GM04503 (cell line): Measurements from ENCODE around the gene PIGL.
"Not testable (repeated sequence)": the region's sequence is repeated elsewhere in the genome, so short reads cannot be mapped to it uniquely, and the experiment has no call there.

Source experiments
- DNase-seq: peaks from one replicate; pipeline ENCODE4 v3.0.0-alpha.2; 2012; ENCODE audit warnings: low read depth

The PIGL gene

DNA sequence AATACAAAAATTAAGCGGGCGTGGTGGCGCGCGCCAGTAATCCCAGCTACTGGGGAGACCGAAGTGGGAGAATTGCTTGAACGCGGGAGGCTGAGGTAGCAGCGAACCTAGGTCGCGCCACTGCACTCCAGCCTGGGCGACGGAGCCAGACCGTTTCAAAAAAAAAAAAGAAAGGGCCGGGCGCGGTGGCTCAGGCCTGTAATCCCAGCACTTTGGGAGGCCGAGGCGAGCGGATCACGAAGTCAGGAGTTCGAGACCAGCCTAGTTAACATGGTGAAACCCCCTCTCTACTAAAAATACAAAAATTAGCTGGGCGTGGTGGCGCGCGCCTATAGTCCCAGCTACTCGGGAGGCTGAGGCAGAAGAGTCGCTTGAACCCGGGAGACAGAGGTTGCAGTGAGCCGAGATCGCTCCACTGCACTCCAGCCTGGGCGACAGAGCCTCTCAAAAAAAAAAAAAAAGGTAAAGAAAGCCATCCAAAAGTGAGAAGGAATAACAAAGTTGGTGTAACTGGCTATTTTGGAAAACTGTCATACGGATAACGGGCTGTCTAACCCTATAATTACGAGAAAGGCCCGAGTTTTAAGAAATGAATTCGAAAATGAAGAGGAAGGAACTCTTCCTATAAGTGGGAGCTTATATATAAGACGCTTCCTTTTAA, 539 bp upstream of the PIGL start:
- not testable (repeated sequence) for DNase-seq

DNA sequence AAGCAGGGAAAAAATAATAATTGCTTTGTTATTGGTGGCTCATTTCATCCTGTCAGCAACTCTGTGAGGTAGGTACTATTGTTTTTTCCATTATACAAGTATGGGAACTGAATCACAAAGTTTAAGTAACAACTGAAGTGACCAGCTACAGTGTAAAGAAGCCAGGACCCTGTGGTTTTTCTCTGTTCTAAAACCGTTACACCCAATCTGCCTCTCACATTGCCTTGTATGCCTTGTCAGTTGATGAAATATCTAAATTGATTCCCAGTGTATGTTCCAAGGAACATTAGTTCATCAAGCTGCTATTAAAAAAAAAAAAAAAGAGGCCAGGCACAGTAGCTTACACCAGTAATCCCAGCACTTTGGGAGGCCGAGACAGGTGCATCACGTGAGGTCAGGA, 5.4 kb downstream of the PIGL start:
- no peak for DNase-seq

DNA sequence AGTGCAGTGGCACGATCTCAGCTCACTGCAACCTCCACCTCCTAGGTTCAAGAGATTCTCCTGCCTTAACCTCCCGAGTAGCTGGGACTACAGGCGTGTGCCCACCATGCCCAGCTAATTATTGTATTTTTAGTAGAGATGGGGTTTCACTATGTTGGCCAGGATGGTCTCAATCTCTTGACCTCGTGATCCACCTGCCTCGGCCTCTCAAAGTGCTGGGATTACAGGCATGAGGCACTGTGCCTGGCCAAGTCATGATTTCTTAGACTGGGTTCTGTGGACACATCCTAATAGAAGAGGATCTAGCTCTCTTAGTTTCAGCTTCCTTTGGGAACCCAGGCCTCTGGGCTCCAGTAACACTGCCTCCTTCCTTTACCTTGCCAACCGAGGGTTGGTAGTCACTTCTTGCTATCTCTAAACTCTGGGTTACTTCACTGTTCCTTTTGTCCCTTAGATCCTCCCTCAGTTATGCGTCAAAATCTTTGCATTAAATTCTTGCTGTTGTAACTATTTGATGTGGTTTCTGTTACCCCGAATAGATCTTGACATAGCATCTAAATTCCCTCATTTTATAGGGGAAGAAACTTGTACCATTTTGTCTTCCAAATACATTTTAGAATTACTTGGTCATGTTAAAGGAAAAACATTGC, 13.0 kb downstream of the PIGL start:
- not testable (repeated sequence) for DNase-seq

DNA sequence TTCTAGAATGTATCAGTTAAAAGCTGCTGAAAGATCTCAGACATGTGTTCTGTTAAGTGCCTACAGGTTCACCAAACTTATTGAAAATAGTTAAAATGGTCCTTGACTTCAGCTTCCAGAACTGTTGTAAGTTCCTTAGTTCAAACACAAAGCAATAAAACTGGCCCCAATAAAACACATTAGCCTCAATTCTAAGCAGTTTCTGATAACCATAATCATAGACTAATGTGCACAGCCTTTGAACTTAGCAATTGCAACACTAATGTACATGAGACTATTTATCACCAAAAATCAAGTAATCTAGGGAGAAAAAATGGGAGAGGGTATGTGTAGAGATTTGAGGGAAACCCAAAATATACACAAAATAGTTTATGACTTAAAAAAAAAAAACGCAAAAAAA, 15.4 kb downstream of the PIGL start:
- no peak for DNase-seq

DNA sequence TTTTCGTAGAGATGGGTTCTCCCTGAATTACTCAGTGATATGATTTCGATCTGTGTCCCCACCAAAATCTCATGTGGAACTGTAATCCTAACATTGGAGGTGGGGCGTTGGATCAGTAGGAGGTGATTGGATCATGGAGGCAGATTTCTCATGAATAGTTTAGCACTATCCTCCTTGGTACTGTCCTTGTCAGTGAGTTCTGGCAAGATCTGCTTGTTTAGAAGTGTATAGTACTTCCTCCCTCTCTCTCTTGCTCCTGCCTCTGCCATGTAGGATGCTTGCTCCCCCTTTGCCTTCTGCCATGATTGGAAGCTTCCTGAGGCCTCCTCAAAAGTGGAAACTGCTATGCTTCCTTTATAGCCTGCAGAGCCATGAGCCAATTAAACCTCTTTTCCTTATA, 22.9 kb downstream of the PIGL start:
- DNase-seq: no peak

DNA sequence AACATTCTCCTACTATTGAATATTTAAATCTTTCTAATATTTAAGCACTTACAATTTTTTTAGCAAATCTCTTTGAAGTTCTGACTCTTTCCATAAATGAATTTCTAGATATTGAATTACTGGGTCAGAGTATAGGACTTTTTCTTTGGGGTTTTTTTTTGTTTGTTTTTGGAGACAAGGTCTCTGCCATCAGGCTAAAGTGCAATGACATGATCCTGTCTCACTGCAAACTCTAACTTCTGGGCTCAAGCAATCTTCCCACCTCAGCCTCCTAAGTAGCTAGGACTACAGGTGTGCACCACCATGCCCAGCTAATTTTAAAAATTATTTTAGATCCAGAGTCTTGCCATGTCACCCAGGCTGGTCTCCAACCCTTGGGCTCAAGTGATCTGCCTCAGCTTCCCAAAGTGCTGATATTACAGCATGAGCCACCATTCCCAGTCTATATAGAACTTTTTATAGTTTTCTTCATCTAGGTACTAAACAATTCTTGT, 24.9 kb downstream of the PIGL start:
- no peak for DNase-seq

DNA sequence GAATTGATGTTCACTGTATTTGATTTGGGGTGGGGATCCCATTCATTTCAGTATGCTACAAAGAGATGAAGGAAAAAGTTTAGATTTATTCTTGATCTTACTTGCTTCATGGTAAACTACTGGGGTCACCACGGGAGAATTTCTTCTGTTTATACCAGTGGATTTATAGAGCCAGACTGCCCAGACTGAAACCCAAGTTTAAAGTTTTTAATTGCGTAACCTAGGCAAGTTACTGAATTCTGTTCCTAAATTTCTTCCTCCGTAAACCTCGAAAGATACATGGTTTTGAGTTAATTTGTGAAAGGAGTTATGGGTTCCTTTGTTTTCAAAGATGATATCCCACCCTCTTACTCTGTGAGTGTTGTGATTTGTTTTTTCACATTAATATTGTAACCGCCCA, 26.4 kb downstream of the PIGL start:
- DNase-seq: no peak

DNA sequence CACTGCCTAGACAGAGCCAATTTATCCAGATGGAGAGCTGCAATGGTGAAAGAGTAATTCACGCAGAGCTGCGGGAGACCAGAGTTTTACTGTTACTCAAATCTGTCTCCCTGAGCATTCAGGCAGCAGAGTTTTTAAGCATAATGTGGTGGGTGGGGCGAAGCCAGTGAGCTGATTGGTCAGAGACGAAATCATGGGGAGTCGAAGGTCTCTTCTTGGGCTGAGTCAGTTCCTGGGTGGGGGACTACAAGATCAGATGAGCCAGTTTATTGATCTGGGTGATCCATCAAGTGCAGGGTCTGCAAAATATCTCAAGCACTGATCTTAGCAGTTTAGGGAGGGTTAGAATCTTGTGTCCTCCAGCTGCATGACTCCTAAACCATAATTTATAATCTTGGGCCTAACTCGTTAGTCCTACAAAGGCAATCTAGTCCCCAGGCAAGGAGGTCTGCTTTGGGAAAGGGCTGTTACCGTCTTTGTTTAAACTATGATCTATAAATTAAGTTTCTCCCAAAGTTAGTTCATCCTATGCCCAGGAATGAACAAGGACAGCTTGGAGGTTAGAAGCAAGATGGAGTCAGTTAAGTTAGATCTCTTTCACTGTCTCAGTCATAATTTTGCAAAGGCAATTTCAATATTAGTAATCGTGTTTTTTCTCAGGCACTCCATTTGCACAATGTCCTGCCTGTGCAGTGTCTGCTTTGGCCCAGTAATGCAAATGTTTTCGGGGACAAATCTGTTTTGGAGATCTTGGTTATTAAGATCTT, 27.0 kb downstream of the PIGL start:
- no peak for DNase-seq

DNA sequence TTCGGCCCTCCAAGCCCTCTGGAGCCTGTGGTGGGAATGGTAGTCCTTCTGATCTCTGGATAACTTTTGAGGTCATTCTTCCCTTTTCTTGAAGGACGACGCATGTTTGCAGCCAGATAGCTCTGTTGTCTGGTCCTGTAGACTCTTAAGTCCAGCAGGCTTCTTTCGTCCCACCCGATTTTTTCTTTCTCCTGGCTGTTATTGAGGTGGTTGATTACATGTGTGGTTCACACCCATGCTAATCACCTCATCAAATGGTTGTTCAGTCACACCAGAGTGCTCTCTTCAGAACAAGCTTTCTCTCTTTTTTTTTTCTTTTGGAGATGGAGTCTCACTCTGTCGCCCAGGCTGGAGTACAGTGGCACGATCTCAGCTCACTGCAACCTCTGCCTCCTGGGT, 30.6 kb downstream of the PIGL start:
- DNase-seq: no peak

DNA sequence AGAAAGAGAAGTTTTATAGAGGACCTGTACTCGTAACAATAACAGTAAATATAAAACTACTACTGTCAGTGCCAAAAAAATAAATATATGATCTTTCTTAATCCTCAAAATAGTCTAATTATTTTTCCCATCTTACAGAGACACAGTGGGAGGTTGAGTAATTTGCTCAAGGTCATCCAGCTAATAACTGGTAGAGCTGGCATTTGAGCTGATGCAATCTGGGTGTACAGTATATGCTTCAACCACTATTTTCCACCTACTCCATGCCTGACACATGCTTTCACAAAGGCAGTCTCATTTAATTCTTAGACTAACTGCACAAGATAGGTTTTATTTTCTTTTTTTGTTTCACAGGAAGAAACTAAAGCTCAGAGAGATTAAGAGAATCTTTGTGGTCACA, 33.6 kb downstream of the PIGL start:
- DNase-seq: peak; percentile 16

DNA sequence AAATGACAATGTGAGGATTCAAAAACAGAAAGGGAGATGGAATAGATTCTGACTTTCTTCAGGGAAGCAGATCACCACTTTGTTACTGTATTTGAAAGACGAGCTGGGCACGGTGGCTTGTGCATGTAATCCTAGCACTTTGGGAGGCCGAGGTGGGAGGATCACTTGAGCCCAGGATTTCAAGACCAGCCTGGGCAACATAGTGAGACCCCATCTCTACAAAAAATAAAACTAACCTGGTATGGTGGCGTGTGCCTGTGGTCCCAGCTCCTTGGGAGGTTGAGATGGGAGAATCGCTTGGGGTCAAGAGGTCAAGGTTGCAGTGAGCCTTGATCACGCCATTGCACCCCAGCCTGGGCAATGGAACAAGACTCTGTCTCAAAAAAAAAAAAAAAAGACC, 34.0 kb downstream of the PIGL start:
- DNase-seq: no peak

DNA sequence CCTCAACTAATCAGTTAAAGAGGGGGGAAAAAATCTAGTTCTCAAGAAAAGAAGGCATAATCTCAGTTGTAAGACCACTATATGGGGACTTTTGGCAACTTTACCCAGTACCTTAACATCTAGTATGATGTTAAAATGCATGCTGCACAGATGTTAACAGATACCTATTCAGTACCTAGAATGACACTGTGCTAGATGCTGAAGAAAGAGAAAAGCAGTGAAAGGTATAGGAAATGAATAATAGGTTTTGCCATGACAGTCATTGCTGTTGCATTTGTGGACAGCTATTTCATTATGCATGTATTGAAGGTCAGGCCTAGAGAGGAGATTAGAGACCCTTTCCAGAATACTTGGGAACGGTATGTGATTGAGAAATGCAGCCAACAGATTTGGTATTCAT, 34.5 kb downstream of the PIGL start:
- no peak for DNase-seq

DNA sequence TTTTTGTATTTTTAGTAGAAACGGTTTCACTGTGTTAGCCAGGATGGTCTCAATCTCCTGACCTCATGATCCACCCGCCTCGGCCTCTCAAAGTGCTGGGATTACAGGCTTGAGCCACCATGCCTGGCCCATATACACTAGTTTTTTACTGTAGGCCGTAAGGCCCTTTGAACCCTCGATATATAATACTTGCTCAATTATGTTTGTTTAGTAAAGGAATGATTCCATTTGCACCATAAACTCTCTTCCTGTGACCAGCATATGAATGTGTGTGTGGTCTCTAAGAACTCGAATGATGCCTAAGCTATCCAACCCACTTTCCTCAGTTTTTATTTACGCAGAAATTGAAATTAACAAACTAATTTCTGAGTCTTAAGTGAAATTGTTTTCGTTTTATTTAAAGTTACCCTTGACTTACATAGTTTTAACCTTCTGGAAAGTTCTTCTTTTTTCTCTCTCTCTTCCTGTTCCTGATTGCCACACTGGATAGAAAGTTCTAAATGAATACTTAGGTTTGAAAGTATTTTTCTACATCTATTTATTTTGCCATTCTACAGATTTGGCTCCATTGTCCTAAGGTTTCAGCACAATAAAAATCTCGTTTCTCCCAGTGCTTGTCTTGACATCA, 37.9 kb downstream of the PIGL start:
- DNase-seq: no peak

DNA sequence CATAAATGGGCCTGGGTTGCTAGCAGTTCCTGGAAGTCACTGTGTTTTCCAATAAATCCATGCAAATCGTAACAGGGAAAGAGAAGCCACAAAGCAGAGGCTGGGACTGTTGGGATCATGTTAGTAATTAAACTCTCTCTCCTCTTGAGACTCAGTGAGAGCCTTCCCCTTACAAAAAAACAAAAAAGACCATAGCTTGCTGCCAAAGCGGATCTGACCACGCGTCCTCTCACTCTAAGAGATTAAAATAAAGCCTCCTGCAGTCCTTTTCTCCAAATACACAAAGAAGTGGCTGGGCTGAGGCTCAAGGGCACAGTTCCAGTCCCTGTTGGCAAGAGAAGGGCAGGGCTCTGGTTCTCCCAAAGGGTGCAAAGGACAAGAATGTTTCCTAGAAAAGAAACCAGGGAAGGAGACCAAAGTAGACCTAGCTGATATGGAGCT, 38.5 kb downstream of the PIGL start:
- no peak for DNase-seq

DNA sequence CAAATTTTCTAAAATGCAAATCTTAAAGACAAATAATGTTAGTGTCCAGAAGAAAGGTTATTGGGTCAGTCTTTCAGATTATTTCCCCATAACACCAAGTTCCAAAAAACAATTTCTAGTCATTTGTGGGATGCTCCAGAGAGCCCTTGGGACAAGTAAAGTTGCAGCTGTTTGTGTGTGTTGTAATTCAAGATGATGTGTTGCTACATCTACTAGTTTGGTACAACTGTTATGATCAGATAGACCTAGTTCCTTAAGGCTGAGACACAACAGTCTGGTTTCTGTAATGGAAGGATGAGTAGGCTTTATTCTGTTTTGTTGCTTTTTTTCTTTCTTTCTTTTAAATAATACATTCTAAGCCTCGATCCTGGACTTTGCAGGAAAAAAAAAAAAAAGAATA, 41.9 kb downstream of the PIGL start:
- no peak for DNase-seq

DNA sequence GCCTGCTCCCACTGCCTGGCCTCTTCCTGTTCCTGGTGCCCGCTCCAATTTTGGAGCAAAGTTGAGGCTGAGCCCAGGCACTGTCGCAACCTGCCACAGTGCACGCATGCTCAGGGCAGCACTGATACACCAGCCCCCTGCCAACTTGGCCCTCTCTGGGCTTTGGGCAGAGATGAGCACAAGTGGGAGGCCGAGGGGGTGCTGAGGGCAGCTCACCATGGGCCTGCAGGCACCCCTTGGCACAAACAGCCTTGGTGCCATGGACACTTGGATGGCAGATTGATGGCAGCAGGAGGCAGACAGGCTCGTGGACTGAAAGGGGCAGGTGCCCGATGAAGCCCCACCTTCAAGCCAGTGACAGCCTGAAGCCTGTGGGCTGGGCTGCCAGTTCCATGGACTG, 42.9 kb downstream of the PIGL start:
- DNase-seq: no peak

DNA sequence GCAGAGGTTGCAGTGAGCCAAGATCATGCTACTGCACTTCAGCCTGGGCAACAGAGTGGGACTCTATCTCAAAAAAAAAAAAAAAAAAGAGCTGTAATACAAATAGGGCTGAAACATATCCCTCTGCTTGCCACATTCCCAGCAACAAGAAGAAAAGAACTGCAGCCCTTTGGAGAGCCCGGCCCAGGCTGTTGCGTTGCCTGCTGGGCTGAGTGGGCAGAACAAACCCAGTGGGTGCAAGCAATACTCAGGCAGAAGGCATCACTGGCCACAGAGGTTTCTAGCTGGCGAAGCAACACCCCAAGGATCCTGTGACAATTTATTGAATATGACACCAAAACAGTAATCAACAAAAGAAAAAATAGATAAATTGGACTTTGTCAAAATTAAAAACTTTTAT, 44.0 kb downstream of the PIGL start:
- DNase-seq: no peak

DNA sequence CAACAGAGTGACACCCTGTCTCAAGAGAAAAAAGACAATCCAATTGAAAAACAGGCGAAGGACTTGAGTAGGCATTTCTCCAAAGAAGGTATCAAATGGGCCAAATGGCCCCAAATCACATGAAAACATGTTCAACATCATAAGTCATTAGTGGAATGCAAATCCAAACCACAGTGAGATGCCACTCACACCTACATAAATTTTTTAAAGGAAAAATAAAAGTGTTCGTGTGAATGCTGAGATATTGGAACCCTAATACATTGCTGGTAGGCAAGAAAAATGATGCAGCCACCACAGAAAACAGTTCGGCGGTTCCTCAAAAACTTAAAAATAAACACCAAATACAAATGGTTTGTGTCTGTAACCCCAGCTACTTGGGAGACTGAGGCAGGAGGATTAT, 45.2 kb downstream of the PIGL start:
- no peak for DNase-seq

DNA sequence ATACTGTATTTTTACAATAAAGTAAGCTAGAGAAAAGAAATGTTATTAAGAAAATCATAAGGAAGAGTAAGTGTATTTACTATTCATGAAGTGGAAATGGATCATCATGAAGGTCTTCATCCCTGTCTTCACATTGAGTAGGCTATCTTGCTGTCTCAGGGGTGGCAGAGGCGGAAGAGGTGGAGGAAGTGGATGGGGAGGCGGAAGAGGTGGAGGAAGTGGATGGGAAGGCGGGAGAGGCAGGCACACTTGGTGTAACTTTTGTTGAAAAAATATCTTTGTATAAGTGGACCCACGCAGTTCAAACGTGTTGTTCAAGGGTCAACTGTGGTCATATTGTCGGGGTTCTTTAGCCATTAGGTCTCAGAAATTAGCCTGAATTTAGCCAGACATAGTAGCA, 50.2 kb downstream of the PIGL start:
- no peak for DNase-seq

DNA sequence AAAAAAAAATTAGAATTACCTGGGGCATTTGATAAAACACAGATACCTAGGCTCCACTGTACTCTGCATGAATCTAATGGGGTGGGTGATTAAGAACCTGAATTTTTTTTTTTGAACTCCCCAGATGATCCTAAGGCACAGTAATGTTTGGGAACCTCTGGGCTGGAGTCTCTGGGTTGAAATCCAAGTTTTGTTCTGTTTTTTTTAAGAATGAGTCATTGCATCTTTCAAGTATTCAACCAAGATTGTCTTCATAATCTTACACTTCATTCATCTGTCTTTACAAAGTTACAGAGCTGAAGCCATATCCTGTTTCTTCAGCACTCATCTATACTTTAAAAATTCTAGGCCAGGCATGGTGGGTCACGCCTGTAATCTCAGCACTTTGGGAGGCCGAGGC, 52.6 kb downstream of the PIGL start:
- no peak for DNase-seq

DNA sequence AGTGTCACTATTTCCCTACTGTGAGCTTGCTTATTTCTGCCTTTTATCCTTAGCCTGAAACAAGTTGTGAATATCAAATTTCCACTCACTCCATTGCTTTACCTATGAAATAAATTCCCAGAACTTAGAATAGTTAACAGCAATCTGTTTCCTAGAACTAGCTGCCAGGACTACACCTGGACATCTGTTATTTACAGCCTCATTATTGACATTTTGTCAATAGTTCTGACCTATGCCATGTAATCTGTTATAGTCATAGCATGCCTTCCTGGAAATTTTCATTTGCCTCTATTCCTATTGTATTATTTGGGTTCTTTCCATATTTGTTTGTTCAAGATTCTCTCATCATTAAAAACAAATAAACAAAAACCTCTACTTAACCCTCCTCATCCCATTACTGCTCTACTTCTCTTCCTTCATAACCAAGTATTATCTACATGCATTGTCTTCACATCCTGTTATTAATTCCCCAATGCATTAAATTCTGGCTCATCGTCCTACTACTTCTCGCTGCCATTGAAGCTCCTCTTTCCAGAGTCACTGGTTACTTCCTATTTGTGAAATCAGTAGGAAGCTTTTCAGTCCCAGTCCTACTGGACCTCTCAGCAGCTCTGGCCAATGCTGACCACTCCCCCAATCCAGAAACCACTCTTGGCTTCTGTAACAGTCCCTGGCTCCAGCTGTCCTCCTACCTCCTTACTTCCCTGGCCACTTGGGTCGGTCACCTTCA, 55.3 kb downstream of the PIGL start:
- no peak for DNase-seq

DNA sequence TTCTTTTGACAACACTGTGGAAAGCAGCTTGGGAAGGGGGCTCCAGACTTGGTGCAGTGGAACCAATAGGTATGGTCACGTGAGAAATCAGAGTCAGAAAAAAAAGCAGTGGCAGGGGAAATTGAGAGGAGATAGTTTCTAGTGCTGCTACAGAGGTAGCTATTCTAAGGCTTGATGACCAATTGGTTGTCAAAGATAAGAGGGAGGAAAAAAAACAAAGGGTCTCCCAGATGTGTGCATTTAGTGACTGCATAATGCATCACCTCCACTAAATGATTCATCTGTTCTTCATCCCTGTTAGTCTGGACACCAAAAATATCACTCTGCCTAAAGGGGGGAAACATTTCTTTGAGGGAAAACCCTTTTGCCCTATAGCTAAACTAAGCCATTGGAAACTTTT, 56.5 kb downstream of the PIGL start:
- DNase-seq: no peak
